GM23248 (cell line): ENCODE data around the gene GTF2H4. TPM values are rescaled to one million over a fixed set of nuclear protein-coding genes. Genes with fewer than 3 reads are reported as not detected.
A peak's percentile ranks its signal among the peaks of the same experiment; 100 is the strongest.
"Not testable (repeated sequence)": the region's sequence is repeated elsewhere in the genome, so short reads cannot be mapped to it uniquely, and the experiment has no call there.

Source experiments
- DNase-seq: peaks from one replicate; pipeline ENCODE4 v3.0.0-alpha.2; 2015
- H2AFZ ChIP-seq: fragments of 200-600 bp; sonication (generic); 2 replicates; pipeline ENCODE4 v1.6.1; 2016; ENCODE audit warnings: antibody characterized with exemption
- H3F3A ChIP-seq: fragments of 200-600 bp; sonication (generic); 2 replicates; pipeline ENCODE4 v1.6.1; 2016; ENCODE audit warnings: mild to moderate bottlenecking, antibody characterized with exemption, mixed run types; ENCODE audit not compliant: insufficient read depth
- H3K27ac ChIP-seq: fragments of 200-600 bp; sonication (generic); 2 replicates; pipeline ENCODE4 v1.5.1; 2016; ENCODE audit warnings: mild to moderate bottlenecking
- H3K27me3 ChIP-seq: fragments of 200-600 bp; sonication (generic); replicated peaks from 2 replicates; pipeline ENCODE4 v1.6.1; 2016; ENCODE audit warnings: mild to moderate bottlenecking; ENCODE audit not compliant: insufficient read depth
- H3K36me3 ChIP-seq: fragments of 200-600 bp; sonication (generic); 2 replicates; pipeline ENCODE4 v1.6.1; 2016; ENCODE audit warnings: low read depth, mild to moderate bottlenecking
- H3K4me1 ChIP-seq: fragments of 200-600 bp; sonication (generic); 2 replicates; pipeline ENCODE4 v1.6.1; 2016; ENCODE audit warnings: mild to moderate bottlenecking; ENCODE audit not compliant: insufficient read depth
- H3K4me2 ChIP-seq: fragments of 200-600 bp; sonication (generic); one replicate; pipeline ENCODE4 v1.6.1; 2016; ENCODE audit warnings: mild to moderate bottlenecking; ENCODE audit not compliant: unreplicated experiment
- H3K4me3 ChIP-seq: fragments of 200-600 bp; sonication (generic); 2 replicates; pipeline ENCODE4 v1.5.1; 2016; ENCODE audit warnings: mild to moderate bottlenecking
- H3K79me2 ChIP-seq: fragments of 200-600 bp; sonication (generic); 2 replicates; pipeline ENCODE4 v1.6.1; 2016; ENCODE audit warnings: mild to moderate bottlenecking; ENCODE audit not compliant: insufficient read depth
- H3K9ac ChIP-seq: fragments of 200-600 bp; sonication (generic); 2 replicates; pipeline ENCODE4 v1.6.1; 2016; ENCODE audit warnings: mild to moderate bottlenecking
- H3K9me2 ChIP-seq: fragments of 200-600 bp; sonication (generic); 2 replicates; pipeline ENCODE4 v1.6.1; 2016; ENCODE audit warnings: mixed run types, mild to moderate bottlenecking, moderate library complexity; ENCODE audit not compliant: insufficient read depth
- H3K9me3 ChIP-seq: fragments of 200-600 bp; sonication (generic); one replicate; pipeline ENCODE4 v1.6.1; 2017; ENCODE audit warnings: low read depth
- H4K20me1 ChIP-seq: fragments of 200-600 bp; sonication (generic); 2 replicates; pipeline ENCODE4 v1.6.0; 2016; ENCODE audit not compliant: insufficient read depth
- EZH2 ChIP-seq: fragments of 200-600 bp; sonication (generic); IDR thresholded peaks from 2 replicates; pipeline ENCODE4 v1.6.1; 2018; ENCODE audit warnings: antibody characterized with exemption, mild to moderate bottlenecking; ENCODE audit not compliant: insufficient read depth, poor library complexity, severe bottlenecking
- EZH2phosphoT487 ChIP-seq: fragments of 200-600 bp; sonication (generic); IDR thresholded peaks from 2 replicates; pipeline ENCODE4 v1.6.1; 2018; ENCODE audit warnings: antibody characterized with exemption, moderate library complexity, mild to moderate bottlenecking, low read depth; ENCODE audit not compliant: insufficient read depth
- WGBS, 2 experiments: methylation state at CpG; one replicate each; pipeline ENCODE4 v1.1.6; 2015 to 2017; ENCODE audit warnings: low lambda C conversion rate in 2 of 2, low coverage in 1 of 2; ENCODE audit errors: missing lambda C conversion rate in 2 of 2; 5-methylcytosine and 5-hydroxymethylcytosine counted together
- in situ Hi-C: fragments of 300-500 bp; cut with MboI; formaldehyde crosslinking; loops from 2 replicates; pipeline ENCODE4 v1.15.0; 2020
- polyA plus RNA-seq: library from polyadenylated mRNA; unstranded; fragments of >200 nt; fragmentation: Nextera tagmentation; extraction: Ambion mirVana; gene quantifications from 2 replicates; pipeline ENCODE4 v1.2.1, GENCODE V29; 2016
- total RNA-seq: library from RNA; depleted of rRNA; stranded (reverse); fragments of >200 nt; shearing (Covaris generic); gene quantifications from 2 replicates; pipeline ENCODE4 v1.2.3, GENCODE V29; 2014

Gene GTF2H4
- total and polyA plus RNA-seq, 2 experiments from 2014 or later: 5.3 to 21.7 TPM

DNA sequence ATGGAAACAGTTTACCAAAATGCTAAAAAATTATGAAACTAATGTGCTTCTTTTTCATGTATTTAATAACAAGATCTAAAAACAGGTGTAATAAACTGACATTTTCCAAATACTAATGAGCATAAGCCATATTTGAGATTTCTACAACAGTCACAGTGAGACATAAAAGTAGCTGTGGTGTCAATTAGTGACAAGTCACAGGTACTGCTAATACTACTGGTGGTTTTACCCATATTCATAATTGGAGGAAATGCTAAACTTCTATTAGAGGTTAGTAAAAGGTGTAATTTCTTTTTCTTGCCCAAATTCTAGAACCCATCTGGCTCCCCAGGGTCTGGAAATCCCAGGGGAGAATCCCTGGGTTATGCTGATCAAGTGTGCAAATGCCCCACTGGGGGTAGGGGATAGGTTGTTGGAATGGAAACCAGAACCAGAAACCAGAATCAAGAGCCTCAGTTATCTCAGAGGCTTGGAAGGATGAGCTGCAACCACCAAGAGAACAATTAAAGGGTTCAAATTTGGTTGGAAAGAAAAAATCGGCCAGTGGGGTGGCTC is 7.1 kb upstream of the GTF2H4 start:
- no peaks in the 10 kb centered on the region for H3K27me3 ChIP-seq
- no peak overlapping the region for H2AFZ ChIP-seq
- no peaks in the 10 kb centered on the region for H3K9me2 ChIP-seq
- no peak overlapping the region for H3K27ac ChIP-seq
- H3K4me2 ChIP-seq: no peak overlapping the region
- H3F3A ChIP-seq: 0 out of 2 replicates have a peak, but pooled peaks cover 1% of the 10 kb centered on the region
- H3K79me2 ChIP-seq: no peaks in the 10 kb centered on the region
- TF ChIP-seq EZH2phosphoT487 (no peak), EZH2 (no peak)
- no peaks in the 10 kb centered on the region for H4K20me1 ChIP-seq
- H3K9me3 ChIP-seq: no peaks in the 10 kb centered on the region
- WGBS, 2 experiments: 88 to 100% methylated on average over 1 of the region's 1 CpG
- in situ Hi-C loops: no loop called here
- DNase-seq: no peak
- no peak overlapping the region for H3K9ac ChIP-seq
- H3K36me3 ChIP-seq: no peaks in the 10 kb centered on the region
- no peaks in the 10 kb centered on the region for H3K4me1 ChIP-seq
- no peak overlapping the region for H3K4me3 ChIP-seq

- in situ Hi-C loops: no loop called here
- Histone ChIP-seq H3K4me2 (no peak overlapping the region), H3K79me2 (no peaks in the 10 kb centered on the region), H3K27me3 (no peaks in the 10 kb centered on the region), H3K27ac (no peak overlapping the region), H3K9me2 (no peaks in the 10 kb centered on the region), H3K36me3 (no peaks in the 10 kb centered on the region), H3K9me3 (no peaks in the 10 kb centered on the region), H3F3A (0 out of 2 replicates have a peak, but pooled peaks cover 6% of the 10 kb centered on the region), H3K4me1 (no peaks in the 10 kb centered on the region), H2AFZ (no peak overlapping the region), H3K9ac (no peak overlapping the region), H4K20me1 (no peaks in the 10 kb centered on the region), H3K4me3 (no peak overlapping the region)
- DNase-seq: no peak
- TF ChIP-seq EZH2 (no peak), EZH2phosphoT487 (no peak)
Observed at GRCh38 chr6:30901436-30901835, 6.6 kb upstream of the GTF2H4 start.

DNA sequence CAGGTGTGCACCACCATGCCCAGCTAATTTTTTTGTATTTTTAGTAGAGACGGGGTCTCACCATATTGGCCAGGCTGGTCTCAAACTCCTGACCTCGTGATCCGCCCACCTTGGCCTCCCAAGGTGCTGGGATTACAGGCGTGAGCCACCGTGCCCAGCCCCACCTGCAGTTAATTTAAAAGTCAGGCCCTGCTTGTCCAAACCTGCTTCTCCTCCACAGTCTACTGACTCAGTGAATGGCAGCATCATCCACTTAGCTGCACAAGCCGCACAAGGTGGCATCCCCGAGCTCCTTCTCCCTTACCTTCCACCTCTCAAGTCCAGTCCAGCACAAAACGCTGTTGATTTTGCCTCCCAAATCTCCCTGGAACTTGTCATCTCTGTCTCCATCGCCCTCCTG is 5.8 kb upstream of the GTF2H4 start:
- H3K27me3 ChIP-seq, in situ Hi-C loops, H3K9ac ChIP-seq, H4K20me1 ChIP-seq, H3K4me2 ChIP-seq, H3K27ac ChIP-seq, H3K4me3 ChIP-seq, H3K9me3 ChIP-seq, H3K79me2 ChIP-seq, H2AFZ ChIP-seq, H3K36me3 ChIP-seq, H3K4me1 ChIP-seq, DNase-seq, H3K9me2 ChIP-seq, H3F3A ChIP-seq: not testable (repeated sequence)
- 72 to 74% methylated on average over 9 of the region's 9 CpGs for WGBS, 2 experiments

DNA sequence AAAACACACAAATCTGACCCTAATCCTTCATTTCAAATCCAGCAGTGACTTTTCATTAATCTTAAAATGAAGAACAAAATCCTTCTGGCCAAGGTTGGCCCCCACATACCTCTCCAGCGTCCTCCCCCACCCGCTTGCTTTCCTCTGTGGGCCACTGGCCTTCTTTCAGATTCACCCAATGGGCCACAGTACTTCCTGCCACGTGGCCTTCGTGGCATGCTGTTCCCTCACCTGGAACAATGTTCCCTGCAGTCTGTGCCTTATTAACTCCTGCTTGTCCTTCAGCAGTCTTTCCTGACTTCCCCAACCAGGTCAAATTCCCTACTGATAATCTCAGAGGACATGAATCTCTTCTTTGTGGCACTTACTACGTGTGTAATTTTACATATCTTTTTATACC is 5.3 kb upstream of the GTF2H4 start:
- DNase-seq: no peak
- Histone ChIP-seq H3K27ac (no peak overlapping the region), H3K36me3 (no peaks in the 10 kb centered on the region), H3K9me2 (no peaks in the 10 kb centered on the region), H3K4me2 (no peak overlapping the region), H3F3A (peaks cover 13% of the 10 kb centered on the region; the same call in 1 of the 2 replicates), H3K9ac (no peak overlapping the region), H3K27me3 (no peaks in the 10 kb centered on the region), H4K20me1 (no peaks in the 10 kb centered on the region), H3K4me3 (no peak overlapping the region), H3K9me3 (no peaks in the 10 kb centered on the region), H3K79me2 (no peaks in the 10 kb centered on the region), H3K4me1 (no peaks in the 10 kb centered on the region), H2AFZ (no peak overlapping the region)
- TF ChIP-seq EZH2: no peak
- TF ChIP-seq EZH2phosphoT487: no peak
- in situ Hi-C loops: no loop called here
- WGBS, 2 experiments: 39 to 40% methylated on average over 5 of the region's 5 CpGs

- Histone ChIP-seq H4K20me1 (no peaks in the 10 kb centered on the region), H3K4me2 (no peak overlapping the region), H2AFZ (no peak overlapping the region), H3K4me1 (no peaks in the 10 kb centered on the region), H3K9ac (no peak overlapping the region), H3K9me3 (no peaks in the 10 kb centered on the region), H3F3A (peaks cover 13% of the 10 kb centered on the region; the same call in 1 of the 2 replicates), H3K9me2 (no peaks in the 10 kb centered on the region), H3K27ac (no peak overlapping the region), H3K27me3 (no peaks in the 10 kb centered on the region), H3K4me3 (no peak overlapping the region), H3K36me3 (no peaks in the 10 kb centered on the region), H3K79me2 (peaks cover 2% of the 10 kb centered on the region)
- WGBS, 2 experiments: 96 to 99% methylated on average over 4 of the region's 4 CpGs
- TF ChIP-seq EZH2phosphoT487 (no peak), EZH2 (no peak)
- DNase-seq: no peak
- in situ Hi-C loops: no loop called here
Observed at GRCh38 chr6:30903236-30903635, 4.8 kb upstream of the GTF2H4 start.

- H3K9ac ChIP-seq: peak overlapping the region; percentile 52
- DNase-seq, H3K4me1 ChIP-seq, H3K27me3 ChIP-seq, in situ Hi-C loops, H4K20me1 ChIP-seq, H3K9me3 ChIP-seq, H3K9me2 ChIP-seq, H3K36me3 ChIP-seq: not testable (repeated sequence)
- H3K27ac ChIP-seq: peak overlapping the region; percentile 9; the same call in 1 of the 2 replicates
- peak overlapping the region; percentile 15 for H3K4me2 ChIP-seq
- 36 to 41% methylated on average over 13 to 16 of the region's 16 CpGs for WGBS, 2 experiments
- H3K79me2 ChIP-seq: peaks cover 19% of the 10 kb centered on the region
- H3K4me3 ChIP-seq: peak overlapping the region; percentile 100
- H3F3A ChIP-seq: peaks cover 13% of the 10 kb centered on the region; the same call in 1 of the 2 replicates
- peak overlapping the region; percentile 76 for H2AFZ ChIP-seq
Observed at GRCh38 chr6:30907290-30907757, 683 bp upstream of the GTF2H4 start.
